ENCODE data around the gene POLR1H.

The POLR1H gene

GRCh38 chr6:30037182-30037788, 23.8 kb upstream of the POLR1H start:
- 50% methylated on average over 2 of the region's 4 CpGs; no CpG with 5 or more reads in 1 of the 2 experiments for WGBS, 2 experiments (ENCODE audit: insufficient coverage in 2 of 2)
- no peaks in the 10 kb centered on the region for H3K36me3 ChIP-seq (ENCODE audit: control insufficient read depth, insufficient read depth, low read length)
- H3K4me3 ChIP-seq (ENCODE audit: extremely low read depth, insufficient read depth, low read length, poor library complexity, severe bottlenecking), result no peak overlapping the region
- no peaks in the 10 kb centered on the region for H3K9me3 ChIP-seq (ENCODE audit: control insufficient read depth, low read length)
- no peak overlapping the region for H3K27ac ChIP-seq (ENCODE audit: low read depth, low read length, severe bottlenecking)
- H3K4me1 ChIP-seq (ENCODE audit: control insufficient read depth, insufficient read depth, low read length, poor library complexity, severe bottlenecking), result no peaks in the 10 kb centered on the region

GRCh38 chr6:30041221-30041620, 19.8 kb upstream of the POLR1H start:
- Histone ChIP-seq H3K36me3 (ENCODE audit: control insufficient read depth, insufficient read depth, low read length) (no peaks in the 10 kb centered on the region), H3K4me1 (ENCODE audit: control insufficient read depth, insufficient read depth, low read length, poor library complexity, severe bottlenecking) (no peaks in the 10 kb centered on the region), H3K4me3 (ENCODE audit: extremely low read depth, insufficient read depth, low read length, poor library complexity, severe bottlenecking) (no peak overlapping the region), H3K27ac (ENCODE audit: low read depth, low read length, severe bottlenecking) (no peak overlapping the region), H3K9me3 (ENCODE audit: control insufficient read depth, low read length) (no peaks in the 10 kb centered on the region)
- WGBS, 2 experiments (ENCODE audit: insufficient coverage in 2 of 2), result 87 to 95% methylated on average over 2 to 3 of the region's 6 CpGs

GRCh38 chr6:30041821-30042220, 19.2 kb upstream of the POLR1H start:
- no peak overlapping the region for H3K4me3 ChIP-seq (ENCODE audit: extremely low read depth, insufficient read depth, low read length, poor library complexity, severe bottlenecking)
- 76% methylated on average over 3 of the region's 4 CpGs; no CpG with 5 or more reads in 1 of the 2 experiments for WGBS, 2 experiments (ENCODE audit: insufficient coverage in 2 of 2)
- no peaks in the 10 kb centered on the region for H3K36me3 ChIP-seq (ENCODE audit: control insufficient read depth, insufficient read depth, low read length)
- no peak overlapping the region for H3K27ac ChIP-seq (ENCODE audit: low read depth, low read length, severe bottlenecking)
- no peaks in the 10 kb centered on the region for H3K4me1 ChIP-seq (ENCODE audit: control insufficient read depth, insufficient read depth, low read length, poor library complexity, severe bottlenecking)
- no peaks in the 10 kb centered on the region for H3K9me3 ChIP-seq (ENCODE audit: control insufficient read depth, low read length)

- no peak overlapping the region for H3K4me3 ChIP-seq (ENCODE audit: extremely low read depth, insufficient read depth, low read length, poor library complexity, severe bottlenecking)
- H3K27ac ChIP-seq (ENCODE audit: low read depth, low read length, severe bottlenecking), result no peak overlapping the region
- no peaks in the 10 kb centered on the region for H3K4me1 ChIP-seq (ENCODE audit: control insufficient read depth, insufficient read depth, low read length, poor library complexity, severe bottlenecking)
- H3K9me3 ChIP-seq (ENCODE audit: control insufficient read depth, low read length), result no peaks in the 10 kb centered on the region
- WGBS, 2 experiments (ENCODE audit: insufficient coverage in 2 of 2), result 86% methylated on average over 1 of the region's 1 CpG; no CpG with 5 or more reads in 1 of the 2 experiments
- no peaks in the 10 kb centered on the region for H3K36me3 ChIP-seq (ENCODE audit: control insufficient read depth, insufficient read depth, low read length)
Measured at GRCh38 chr6:30042476-30042875, 18.6 kb upstream of the POLR1H start.

GRCh38 chr6:30042914-30043313, 18.2 kb upstream of the POLR1H start:
- WGBS, 2 experiments (ENCODE audit: insufficient coverage in 2 of 2), result 44 to 60% methylated on average over 1 of the region's 1 CpG
- Histone ChIP-seq H3K4me1 (ENCODE audit: control insufficient read depth, insufficient read depth, low read length, poor library complexity, severe bottlenecking) (no peaks in the 10 kb centered on the region), H3K27ac (ENCODE audit: low read depth, low read length, severe bottlenecking) (no peak overlapping the region), H3K36me3 (ENCODE audit: control insufficient read depth, insufficient read depth, low read length) (no peaks in the 10 kb centered on the region), H3K9me3 (ENCODE audit: control insufficient read depth, low read length) (no peaks in the 10 kb centered on the region), H3K4me3 (ENCODE audit: extremely low read depth, insufficient read depth, low read length, poor library complexity, severe bottlenecking) (no peak overlapping the region)

GRCh38 chr6:30043744-30044143, 17.3 kb upstream of the POLR1H start:
- no peaks in the 10 kb centered on the region for H3K9me3 ChIP-seq (ENCODE audit: control insufficient read depth, low read length)
- 94 to 100% methylated on average over 2 of the region's 2 CpGs for WGBS, 2 experiments (ENCODE audit: insufficient coverage in 2 of 2)
- no peaks in the 10 kb centered on the region for H3K4me1 ChIP-seq (ENCODE audit: control insufficient read depth, insufficient read depth, low read length, poor library complexity, severe bottlenecking)
- H3K27ac ChIP-seq (ENCODE audit: low read depth, low read length, severe bottlenecking), result no peak overlapping the region
- no peaks in the 10 kb centered on the region for H3K36me3 ChIP-seq (ENCODE audit: control insufficient read depth, insufficient read depth, low read length)
- H3K4me3 ChIP-seq (ENCODE audit: extremely low read depth, insufficient read depth, low read length, poor library complexity, severe bottlenecking), result no peak overlapping the region

- Histone ChIP-seq H3K9me3 (ENCODE audit: control insufficient read depth, low read length) (no peaks in the 10 kb centered on the region), H3K4me3 (ENCODE audit: extremely low read depth, insufficient read depth, low read length, poor library complexity, severe bottlenecking) (no peak overlapping the region), H3K27ac (ENCODE audit: low read depth, low read length, severe bottlenecking) (no peak overlapping the region), H3K4me1 (ENCODE audit: control insufficient read depth, insufficient read depth, low read length, poor library complexity, severe bottlenecking) (no peaks in the 10 kb centered on the region), H3K36me3 (ENCODE audit: control insufficient read depth, insufficient read depth, low read length) (no peaks in the 10 kb centered on the region)
- 89% methylated on average over 1 of the region's 2 CpGs; no CpG with 5 or more reads in 1 of the 2 experiments for WGBS, 2 experiments (ENCODE audit: insufficient coverage in 2 of 2)
Measured at GRCh38 chr6:30044630-30045029, 16.4 kb upstream of the POLR1H start.

GRCh38 chr6:30047220-30047619, 13.8 kb upstream of the POLR1H start:
- H3K36me3 ChIP-seq (ENCODE audit: control insufficient read depth, insufficient read depth, low read length), result no peaks in the 10 kb centered on the region
- H3K4me3 ChIP-seq (ENCODE audit: extremely low read depth, insufficient read depth, low read length, poor library complexity, severe bottlenecking), result no peak overlapping the region
- no peaks in the 10 kb centered on the region for H3K4me1 ChIP-seq (ENCODE audit: control insufficient read depth, insufficient read depth, low read length, poor library complexity, severe bottlenecking)
- H3K27ac ChIP-seq (ENCODE audit: low read depth, low read length, severe bottlenecking), result no peak overlapping the region
- H3K9me3 ChIP-seq (ENCODE audit: control insufficient read depth, low read length), result no peaks in the 10 kb centered on the region
- WGBS, 2 experiments (ENCODE audit: insufficient coverage in 2 of 2), result 40% methylated on average over 1 of the region's 2 CpGs; no CpG with 5 or more reads in 1 of the 2 experiments

GRCh38 chr6:30053682-30054081, 7.4 kb upstream of the POLR1H start:
- Histone ChIP-seq H3K9me3 (ENCODE audit: control insufficient read depth, low read length) (no peaks in the 10 kb centered on the region), H3K4me1 (ENCODE audit: control insufficient read depth, insufficient read depth, low read length, poor library complexity, severe bottlenecking) (no peaks in the 10 kb centered on the region), H3K27ac (ENCODE audit: low read depth, low read length, severe bottlenecking) (no peak overlapping the region), H3K4me3 (ENCODE audit: extremely low read depth, insufficient read depth, low read length, poor library complexity, severe bottlenecking) (no peak overlapping the region), H3K36me3 (ENCODE audit: control insufficient read depth, insufficient read depth, low read length) (no peaks in the 10 kb centered on the region)
- WGBS, 2 experiments (ENCODE audit: insufficient coverage in 2 of 2), result 75 to 86% methylated on average over 1 of the region's 3 CpGs

- H3K27ac ChIP-seq (ENCODE audit: low read depth, low read length, severe bottlenecking), result no peak overlapping the region
- H3K4me1 ChIP-seq (ENCODE audit: control insufficient read depth, insufficient read depth, low read length, poor library complexity, severe bottlenecking), result peaks cover 4% of the 10 kb centered on the region
- H3K9me3 ChIP-seq (ENCODE audit: control insufficient read depth, low read length), result no peaks in the 10 kb centered on the region
- H3K4me3 ChIP-seq (ENCODE audit: extremely low read depth, insufficient read depth, low read length, poor library complexity, severe bottlenecking), result no peak overlapping the region
- H3K36me3 ChIP-seq (ENCODE audit: control insufficient read depth, insufficient read depth, low read length), result no peaks in the 10 kb centered on the region
- WGBS, 2 experiments (ENCODE audit: insufficient coverage in 2 of 2), result 67% methylated on average over 1 of the region's 1 CpG; no CpG with 5 or more reads in 1 of the 2 experiments
Measured at GRCh38 chr6:30055513-30055912, 5.6 kb upstream of the POLR1H start.

- H3K36me3 ChIP-seq (ENCODE audit: control insufficient read depth, insufficient read depth, low read length), result peaks cover 12% of the 10 kb centered on the region
- H3K9me3 ChIP-seq (ENCODE audit: control insufficient read depth, low read length), result no peaks in the 10 kb centered on the region
- peak overlapping the region; percentile 96 for H3K4me3 ChIP-seq (ENCODE audit: extremely low read depth, insufficient read depth, low read length, poor library complexity, severe bottlenecking)
- H3K4me1 ChIP-seq (ENCODE audit: control insufficient read depth, insufficient read depth, low read length, poor library complexity, severe bottlenecking), result peaks cover 9% of the 10 kb centered on the region
- WGBS, 2 experiments (ENCODE audit: insufficient coverage in 2 of 2), result 0% methylated on average over 19 to 20 of the region's 24 CpGs
- peak overlapping the region; percentile 81 for H3K27ac ChIP-seq (ENCODE audit: low read depth, low read length, severe bottlenecking)
Measured at GRCh38 chr6:30060606-30061091, 416 bp upstream of the POLR1H start.

All from mesodermal cell (in vitro differentiated cells).